Brain microvascular endothelial cell (primary cell): ENCODE measurements around the gene TMEM198.

Experiments
- DNase-seq: peaks from one replicate; pipeline ENCODE4 v3.0.0-alpha.2; 2020
- H3K27ac ChIP-seq: fragments of 250-450 bp; sonication (Bioruptor Pico); 2 replicates; pipeline ENCODE4 v1.5.1; 2020; ENCODE audit warnings: mild to moderate bottlenecking, moderate library complexity
- H3K27me3 ChIP-seq: fragments of 250-450 bp; sonication (Bioruptor Pico); replicated peaks from 2 replicates; pipeline ENCODE4 v1.5.1; 2020; ENCODE audit warnings: mild to moderate bottlenecking
- H3K36me3 ChIP-seq: fragments of 250-450 bp; sonication (Bioruptor Pico); replicated peaks from 2 replicates; pipeline ENCODE4 v1.5.1; 2020; ENCODE audit warnings: mild to moderate bottlenecking
- H3K4me3 ChIP-seq: 2 replicates; pipeline ENCODE4 v1.5.1; 2011; ENCODE audit warnings: low read depth, mild to moderate bottlenecking, control low read depth, low read length, moderate library complexity
- CTCF ChIP-seq: IDR thresholded peaks from 2 replicates; pipeline ENCODE4 v1.5.1; 2011; ENCODE audit warnings: low read depth, mild to moderate bottlenecking, moderate library complexity, low read length, control low read depth, inconsistent platforms; ENCODE audit errors: missing control alignments
- in situ Hi-C: cut with HindIII; loops from 2 replicates; pipeline ENCODE4 v1.10.0; 2017; ENCODE audit warnings: low sequenced_read_pairs, low pct_ligation_motif_present

Gene TMEM198

GRCh38 chr2:219537657-219538488 is 6.0 kb upstream of the TMEM198 start:
- DNase-seq: no peak
- H3K27ac ChIP-seq: no peak overlapping the region
- no peaks in the 10 kb centered on the region for H3K27me3 ChIP-seq
- no peak overlapping the region for H3K4me3 ChIP-seq
- H3K36me3 ChIP-seq: peaks cover 26% of the 10 kb centered on the region
- no peak for TF ChIP-seq CTCF
- in situ Hi-C loops: no loop called here

GRCh38 chr2:219538504-219538951 is 5.3 kb upstream of the TMEM198 start:
- TF ChIP-seq CTCF: no peak
- no peak for DNase-seq
- in situ Hi-C loops: no loop called here
- Histone ChIP-seq H3K27ac (no peak overlapping the region), H3K36me3 (peaks cover 26% of the 10 kb centered on the region), H3K27me3 (no peaks in the 10 kb centered on the region), H3K4me3 (no peak overlapping the region)

GRCh38 chr2:219538956-219539788 is 4.7 kb upstream of the TMEM198 start:
- Histone ChIP-seq H3K4me3 (no peak overlapping the region), H3K36me3 (peaks cover 26% of the 10 kb centered on the region), H3K27me3 (no peaks in the 10 kb centered on the region), H3K27ac (no peak overlapping the region)
- no peak for TF ChIP-seq CTCF
- no peak for DNase-seq
- in situ Hi-C loops: no loop called here

GRCh38 chr2:219539926-219540678 is 3.7 kb upstream of the TMEM198 start:
- no peak for DNase-seq
- Histone ChIP-seq H3K36me3 (peaks cover 26% of the 10 kb centered on the region), H3K27ac (no peak overlapping the region), H3K27me3 (no peaks in the 10 kb centered on the region), H3K4me3 (no peak overlapping the region)
- in situ Hi-C loops: no loop called here
- TF ChIP-seq CTCF: no peak

- Histone ChIP-seq H3K27ac (no peak overlapping the region), H3K36me3 (peaks cover 26% of the 10 kb centered on the region), H3K27me3 (no peaks in the 10 kb centered on the region), H3K4me3 (no peak overlapping the region)
- TF ChIP-seq CTCF: no peak
- in situ Hi-C loops: no loop called here
- no peak for DNase-seq
Measured at GRCh38 chr2:219540784-219541504, 2.9 kb upstream of the TMEM198 start.
